K562 (cell line): ENCODE results near the gene EML1. TPM values are rescaled to one million over a fixed set of nuclear protein-coding genes. Genes with fewer than 3 reads are reported as not detected.

ENCODE experiments used
- CBX5 ChIP-seq: IDR thresholded peaks from 2 replicates; pipeline ENCODE4 v1.6.1; 2014; ENCODE audit warnings: low read depth, borderline replicate concordance
- CREBBP ChIP-seq: IDR thresholded peaks from one replicate; pipeline ENCODE4 v1.6.1; 2012; ENCODE audit warnings: low read depth, mild to moderate bottlenecking, control low read depth, inconsistent platforms, low read length
- HSF4 ChIP-seq: fragments of 250-450 bp; sonication (Bioruptor Pico); IDR thresholded peaks from 2 replicates; pipeline ENCODE4 v2.1.2; 2022; ENCODE audit warnings: mild to moderate bottlenecking, moderate library complexity, borderline replicate concordance
- TAF7 ChIP-seq: fragments of 450-650 bp; IDR thresholded peaks from 2 replicates; pipeline ENCODE4 v1.6.1; 2016; ENCODE audit warnings: missing genetic modification characterization, missing compliant biosample characterization
- TSC22D4 ChIP-seq: fragments of 450-650 bp; IDR thresholded peaks from 2 replicates; pipeline ENCODE4 v1.6.1; 2016; ENCODE audit warnings: missing genetic modification characterization, missing biosample characterization, control low read depth
- ZBTB7A ChIP-seq: IDR thresholded peaks from 2 replicates; pipeline ENCODE4 v1.6.1; 2011; ENCODE audit warnings: low read depth, mild to moderate bottlenecking, low read length, moderate library complexity, borderline replicate concordance; ENCODE audit not compliant: control insufficient read depth
- polyA plus RNA-seq, 8 experiments: library from polyadenylated mRNA; depleted of rRNA in 4 of 8; stranded (reverse) in 5 of 8; unstranded in 3 of 8; fragments of >200 nt; fragmentation: Nextera tagmentation in 2 of 8; fragmentation: Illumina TruSeq in 1 of 8; extraction: Ambion mirVana in 2 of 8; extraction: Trizol in 1 of 8; gene quantifications; 2 replicates each; pipeline versions ENCODE4 v1.2.1 to v1.2.3, GENCODE V29; 2011 to 2014; ENCODE audit warnings: inconsistent platforms in 1 of 8, missing spikeins in 1 of 8
- total RNA-seq, 7 experiments: library from RNA; depleted of rRNA in 6 of 7; stranded (reverse); fragments of >200 nt in 6 of 7; fragmentation: Illumina TruSeq in 2 of 7; extraction: Trizol in 2 of 7; gene quantifications; 2 replicates each; pipeline versions ENCODE4 v1.2.1 to v1.2.3, GENCODE V29; 2011 to 2021; ENCODE audit warnings: low replicate concordance in 1 of 7
- TF ChIP-seq, protein P1 (sequence below): fragments of 250-450 bp; sonication (Bioruptor Pico); IDR thresholded peaks from 2 replicates; pipeline ENCODE4 v1.8.0; 2022; ENCODE audit warnings: inconsistent platforms
- TF ChIP-seq, protein P2 (sequence below): fragments of 450-650 bp; IDR thresholded peaks from one replicate; pipeline ENCODE4 v1.6.1; 2018; ENCODE audit warnings: mild to moderate bottlenecking, moderate library complexity; ENCODE audit not compliant: partially characterized antibody
- TF ChIP-seq, protein P3 (sequence below): fragments of 150-350 bp; conservative IDR thresholded peaks from 2 replicates; pipeline ENCODE4 v1.6.1; 2014; ENCODE audit warnings: low read length

Gene EML1
- total and polyA plus RNA-seq, 9 of the 15 experiments (the other 6 are each of a cell fraction or from before 2014, with no cell fraction given) = 0.01 to 0.35 (median 0.07) TPM; not detected in 2

DNA sequence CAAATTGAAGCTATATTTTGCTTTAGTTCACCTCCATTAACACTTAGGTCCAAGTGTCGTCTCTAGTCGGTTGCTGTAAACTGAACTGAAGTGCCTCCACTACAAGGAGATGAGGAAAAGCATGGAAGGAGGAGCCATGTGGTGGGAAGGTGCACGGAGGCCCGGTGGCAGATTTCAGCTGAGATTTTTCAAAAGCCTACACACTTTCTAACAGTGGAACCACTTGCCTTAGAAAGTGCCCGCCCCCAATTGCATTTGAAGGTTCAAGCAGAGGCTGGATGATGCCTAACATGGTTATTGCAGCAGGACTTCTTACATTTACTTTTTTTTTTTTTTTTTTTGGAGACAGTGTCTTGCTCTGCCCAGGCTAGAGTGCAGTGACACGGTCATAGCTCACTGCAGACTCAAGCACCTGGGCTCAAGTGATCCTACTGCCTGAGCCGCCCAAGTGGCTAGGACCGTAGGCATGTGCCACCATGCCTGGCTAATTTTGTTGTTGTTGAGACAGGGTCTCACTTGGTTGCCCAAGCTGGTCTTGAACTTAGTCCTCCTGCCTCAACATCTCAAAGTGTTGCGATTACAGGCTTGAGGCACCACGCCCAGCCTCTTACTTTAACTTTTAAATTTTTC lies 27.6 kb downstream of the EML1 start (continued):
- TF ChIP-seq HSF4 (CRISPR knock-in tag) (no peak), ZBTB7A (no peak), CBX5 (no peak), CREBBP (no peak), TAF7 (no peak), TSC22D4 (tag) (no peak)
- TF ChIP-seq, protein P1, sequence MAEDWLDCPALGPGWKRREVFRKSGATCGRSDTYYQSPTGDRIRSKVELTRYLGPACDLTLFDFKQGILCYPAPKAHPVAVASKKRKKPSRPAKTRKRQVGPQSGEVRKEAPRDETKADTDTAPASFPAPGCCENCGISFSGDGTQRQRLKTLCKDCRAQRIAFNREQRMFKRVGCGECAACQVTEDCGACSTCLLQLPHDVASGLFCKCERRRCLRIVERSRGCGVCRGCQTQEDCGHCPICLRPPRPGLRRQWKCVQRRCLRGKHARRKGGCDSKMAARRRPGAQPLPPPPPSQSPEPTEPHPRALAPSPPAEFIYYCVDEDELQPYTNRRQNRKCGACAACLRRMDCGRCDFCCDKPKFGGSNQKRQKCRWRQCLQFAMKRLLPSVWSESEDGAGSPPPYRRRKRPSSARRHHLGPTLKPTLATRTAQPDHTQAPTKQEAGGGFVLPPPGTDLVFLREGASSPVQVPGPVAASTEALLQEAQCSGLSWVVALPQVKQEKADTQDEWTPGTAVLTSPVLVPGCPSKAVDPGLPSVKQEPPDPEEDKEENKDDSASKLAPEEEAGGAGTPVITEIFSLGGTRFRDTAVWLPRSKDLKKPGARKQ = no peak
- TF ChIP-seq, protein P2, sequence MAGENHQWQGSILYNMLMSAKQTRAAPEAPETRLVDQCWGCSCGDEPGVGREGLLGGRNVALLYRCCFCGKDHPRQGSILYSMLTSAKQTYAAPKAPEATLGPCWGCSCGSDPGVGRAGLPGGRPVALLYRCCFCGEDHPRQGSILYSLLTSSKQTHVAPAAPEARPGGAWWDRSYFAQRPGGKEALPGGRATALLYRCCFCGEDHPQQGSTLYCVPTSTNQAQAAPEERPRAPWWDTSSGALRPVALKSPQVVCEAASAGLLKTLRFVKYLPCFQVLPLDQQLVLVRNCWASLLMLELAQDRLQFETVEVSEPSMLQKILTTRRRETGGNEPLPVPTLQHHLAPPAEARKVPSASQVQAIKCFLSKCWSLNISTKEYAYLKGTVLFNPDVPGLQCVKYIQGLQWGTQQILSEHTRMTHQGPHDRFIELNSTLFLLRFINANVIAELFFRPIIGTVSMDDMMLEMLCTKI = no peak
- TF ChIP-seq, protein P3, sequence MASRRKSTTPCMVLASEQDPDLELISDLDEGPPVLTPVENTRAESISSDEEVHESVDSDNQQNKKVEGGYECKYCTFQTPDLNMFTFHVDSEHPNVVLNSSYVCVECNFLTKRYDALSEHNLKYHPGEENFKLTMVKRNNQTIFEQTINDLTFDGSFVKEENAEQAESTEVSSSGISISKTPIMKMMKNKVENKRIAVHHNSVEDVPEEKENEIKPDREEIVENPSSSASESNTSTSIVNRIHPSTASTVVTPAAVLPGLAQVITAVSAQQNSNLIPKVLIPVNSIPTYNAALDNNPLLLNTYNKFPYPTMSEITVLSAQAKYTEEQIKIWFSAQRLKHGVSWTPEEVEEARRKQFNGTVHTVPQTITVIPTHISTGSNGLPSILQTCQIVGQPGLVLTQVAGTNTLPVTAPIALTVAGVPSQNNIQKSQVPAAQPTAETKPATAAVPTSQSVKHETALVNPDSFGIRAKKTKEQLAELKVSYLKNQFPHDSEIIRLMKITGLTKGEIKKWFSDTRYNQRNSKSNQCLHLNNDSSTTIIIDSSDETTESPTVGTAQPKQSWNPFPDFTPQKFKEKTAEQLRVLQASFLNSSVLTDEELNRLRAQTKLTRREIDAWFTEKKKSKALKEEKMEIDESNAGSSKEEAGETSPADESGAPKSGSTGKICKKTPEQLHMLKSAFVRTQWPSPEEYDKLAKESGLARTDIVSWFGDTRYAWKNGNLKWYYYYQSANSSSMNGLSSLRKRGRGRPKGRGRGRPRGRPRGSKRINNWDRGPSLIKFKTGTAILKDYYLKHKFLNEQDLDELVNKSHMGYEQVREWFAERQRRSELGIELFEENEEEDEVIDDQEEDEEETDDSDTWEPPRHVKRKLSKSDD = no peak
